Chondrocyte (in vitro differentiated cells): ENCODE results near the gene ENSA. TPM values are rescaled to one million over a fixed set of nuclear protein-coding genes. Genes with fewer than 3 reads are reported as not detected.

ENCODE experiments used
- DNase-seq: peaks from one replicate; pipeline ENCODE4 v3.0.0; 2021; ENCODE audit warnings: mixed read lengths, low spot score
- H3K27ac Mint-ChIP-seq: one replicate; pipeline ENCODE4 v1.8.0; 2021; ENCODE audit warnings: mild to moderate bottlenecking, moderate library complexity, mixed read lengths; ENCODE audit not compliant: unreplicated experiment
- H3K27me3 Mint-ChIP-seq: 2 replicates; pipeline ENCODE4 v1.8.0; 2021; ENCODE audit warnings: low read depth, mixed read lengths
- H3K36me3 Mint-ChIP-seq: 2 replicates; pipeline ENCODE4 v1.8.0; 2021; ENCODE audit warnings: low read depth, mixed read lengths
- H3K4me1 Mint-ChIP-seq: 2 replicates; pipeline ENCODE4 v1.8.0; 2021; ENCODE audit warnings: low read depth, mild to moderate bottlenecking, mixed read lengths
- H3K4me3 Mint-ChIP-seq: one replicate; pipeline ENCODE4 v1.8.0; 2021; ENCODE audit warnings: mild to moderate bottlenecking, moderate library complexity, mixed read lengths; ENCODE audit not compliant: unreplicated experiment
- H3K9me3 Mint-ChIP-seq: 2 replicates; pipeline ENCODE4 v1.8.0; 2021; ENCODE audit warnings: low read depth, mixed read lengths
- CTCF ChIP-seq: fragments of 200-600 bp; sonication (generic); IDR thresholded peaks from 2 replicates; pipeline ENCODE4 v1.5.0; 2021; ENCODE audit warnings: antibody characterized with exemption, mild to moderate bottlenecking, moderate library complexity
- long read RNA-seq: library from polyadenylated mRNA; stranded (forward); transcript quantifications from one replicate; pipeline ENCODE4 v2.0.0, GENCODE V29; 2021
- total RNA-seq: library from RNA; stranded (reverse); gene quantifications from 3 replicates; pipeline ENCODE4 v1.2.1, GENCODE V29; 2021

Gene ENSA
- 85.5 to 125 TPM (median 85.7 TPM) in 3 replicates for total RNA-seq
- long read RNA-seq, transcript ENSA-201 (3 exons, 2,818 nt) = major isoform, 51 of 78 reads
- long read RNA-seq, transcript ENSA-208 (4 exons, 2,085 nt) = minor isoform, 12 of 78 reads
- long read RNA-seq, partial matches to known transcripts = 1 of 78 reads
- long read RNA-seq, other reads (novel, unspliced or antisense) = 5 of 78 reads

GRCh38 chr1:150629115-150629928 is at the start of gene ENSA:
ENSA (minus strand) TSS chr1:150629612; CDS start chr1:150629470, 142 bp downstream.
- TF ChIP-seq CTCF = no peak
- Mint-ChIP-seq H3K4me3 (no peak within 1 kb of the TSS), H3K9me3 (no peaks in the 10 kb centered on the region), H3K4me1 (peaks cover 2% of the 10 kb centered on the region), H3K36me3 (peaks cover 16% of the 10 kb centered on the region), H3K27ac (no peak within 1 kb of the TSS), H3K27me3 (no peaks in the 10 kb centered on the region)
- peak; percentile 98 for DNase-seq

- no peaks in the 10 kb centered on the region for H3K9me3 Mint-ChIP-seq
- no peaks in the 10 kb centered on the region for H3K36me3 Mint-ChIP-seq
- TF ChIP-seq CTCF = no peak
- H3K4me3 Mint-ChIP-seq = no peak overlapping the region
- H3K4me1 Mint-ChIP-seq = no peaks in the 10 kb centered on the region
- H3K27me3 Mint-ChIP-seq = no peaks in the 10 kb centered on the region
- no peak for DNase-seq
- no peak overlapping the region for H3K27ac Mint-ChIP-seq
These were observed 49.6 kb upstream of the ENSA start for GRCh38 chr1:150678988-150679387.

- Mint-ChIP-seq H3K27ac (no peak overlapping the region), H3K36me3 (no peaks in the 10 kb centered on the region), H3K27me3 (no peaks in the 10 kb centered on the region), H3K4me1 (no peaks in the 10 kb centered on the region), H3K4me3 (no peak overlapping the region), H3K9me3 (no peaks in the 10 kb centered on the region)
- no peak for DNase-seq
- no peak for TF ChIP-seq CTCF
These were observed 45.5 kb upstream of the ENSA start for GRCh38 chr1:150674881-150675280.

- Mint-ChIP-seq H3K9me3 (no peaks in the 10 kb centered on the region), H3K4me1 (peaks cover 7% of the 10 kb centered on the region), H3K27ac (no peak overlapping the region), H3K4me3 (no peak overlapping the region), H3K27me3 (no peaks in the 10 kb centered on the region), H3K36me3 (peaks cover 28% of the 10 kb centered on the region)
- no peak for TF ChIP-seq CTCF
- no peak for DNase-seq
These were observed 33.9 kb upstream of the ENSA start for GRCh38 chr1:150663321-150663720.

GRCh38 chr1:150662811-150663210 is 33.4 kb upstream of the ENSA start:
- Mint-ChIP-seq H3K4me3 (no peak overlapping the region), H3K4me1 (peaks cover 2% of the 10 kb centered on the region), H3K36me3 (peaks cover 30% of the 10 kb centered on the region), H3K27ac (no peak overlapping the region), H3K27me3 (no peaks in the 10 kb centered on the region), H3K9me3 (no peaks in the 10 kb centered on the region)
- no peak for TF ChIP-seq CTCF
- no peak for DNase-seq
